H9 (cell line): ENCODE data around the gene KRT85. TPM values are rescaled to one million over a fixed set of nuclear protein-coding genes. Genes with fewer than 3 reads are reported as not detected.

Experiments
- DNase-seq: peaks from one replicate; pipeline ENCODE4 v3.0.0-alpha.2; 2017
- H2AFZ ChIP-seq: one replicate; pipeline ENCODE4 v1.6.1; 2013; ENCODE audit warnings: mild to moderate bottlenecking, low read length, control low read depth, moderate library complexity
- H2AK5ac ChIP-seq: 2 replicates; pipeline ENCODE4 v1.6.1; 2013; ENCODE audit warnings: low read length, control low read depth, mixed read lengths; ENCODE audit not compliant: insufficient read length
- H2BK120ac ChIP-seq: one replicate; pipeline ENCODE4 v1.6.1; 2013; ENCODE audit warnings: low read depth, mild to moderate bottlenecking, low read length, control low read depth, inconsistent platforms; ENCODE audit not compliant: poor library complexity, severe bottlenecking
- H2BK12ac ChIP-seq: 2 replicates; pipeline ENCODE4 v1.6.1; 2013; ENCODE audit warnings: low read length, control low read depth, mixed read lengths, low read depth; ENCODE audit not compliant: insufficient read length
- H2BK15ac ChIP-seq: 2 replicates; pipeline ENCODE4 v1.6.1; 2013; ENCODE audit warnings: low read depth, low read length, control low read depth
- H2BK20ac ChIP-seq: one replicate; pipeline ENCODE4 v1.6.1; 2013; ENCODE audit warnings: low read depth, mild to moderate bottlenecking, low read length, control low read depth, inconsistent platforms; ENCODE audit not compliant: poor library complexity, severe bottlenecking
- H2BK5ac ChIP-seq: 2 replicates; pipeline ENCODE4 v1.6.1; 2013; ENCODE audit warnings: low read length, control low read depth, mixed read lengths; ENCODE audit not compliant: insufficient read length
- H3K14ac ChIP-seq: 2 replicates; pipeline ENCODE4 v1.6.1; 2013; ENCODE audit warnings: low read length, control low read depth; ENCODE audit not compliant: insufficient read depth
- H3K18ac ChIP-seq: 2 replicates; pipeline ENCODE4 v1.6.1; 2013; ENCODE audit warnings: low read depth, mild to moderate bottlenecking, mixed read lengths, low read length, control low read depth; ENCODE audit not compliant: insufficient read length
- H3K23ac ChIP-seq: 2 replicates; pipeline ENCODE4 v1.6.1; 2013; ENCODE audit warnings: low read length, control low read depth, mixed read lengths, low read depth; ENCODE audit not compliant: insufficient read length
- H3K23me2 ChIP-seq: 2 replicates; pipeline ENCODE4 v1.6.1; 2013; ENCODE audit warnings: low read depth, mild to moderate bottlenecking, mixed read lengths, low read length, control low read depth; ENCODE audit not compliant: insufficient read length, poor library complexity, severe bottlenecking
- H3K27ac ChIP-seq: 2 replicates; pipeline ENCODE4 v1.5.1; 2013; ENCODE audit warnings: low read length, control low read depth, mixed read lengths, low read depth; ENCODE audit not compliant: insufficient read length
- H3K27me3 ChIP-seq: 2 replicates; pipeline ENCODE4 v1.6.1; 2013; ENCODE audit warnings: low read length, control low read depth, inconsistent platforms; ENCODE audit not compliant: insufficient read depth
- H3K4ac ChIP-seq: 2 replicates; pipeline ENCODE4 v1.6.1; 2013; ENCODE audit warnings: low read depth, mild to moderate bottlenecking, control low read depth, inconsistent platforms, low read length, moderate library complexity
- H3K4me1 ChIP-seq: 2 replicates; pipeline ENCODE4 v1.6.1; 2013; ENCODE audit warnings: low read length, control low read depth, inconsistent platforms; ENCODE audit not compliant: insufficient read depth
- H3K4me2 ChIP-seq: 2 replicates; pipeline ENCODE4 v1.6.1; 2013; ENCODE audit warnings: low read length, control low read depth, mixed read lengths; ENCODE audit not compliant: insufficient read length, insufficient read depth
- H3K56ac ChIP-seq: 2 replicates; pipeline ENCODE4 v1.6.1; 2013; ENCODE audit warnings: low read depth, mild to moderate bottlenecking, mixed read lengths, low read length, control low read depth; ENCODE audit not compliant: insufficient read length
- H3K79me1 ChIP-seq: 2 replicates; pipeline ENCODE4 v1.6.1; 2013; ENCODE audit warnings: low read depth, mild to moderate bottlenecking, moderate library complexity, low read length, control low read depth, inconsistent platforms; ENCODE audit not compliant: insufficient read depth, poor library complexity, severe bottlenecking
- H3K79me2 ChIP-seq: 2 replicates; pipeline ENCODE4 v1.6.1; 2013; ENCODE audit warnings: low read length, control low read depth, inconsistent platforms; ENCODE audit not compliant: insufficient read depth
- H3K9ac ChIP-seq: 2 replicates; pipeline ENCODE4 v1.6.1; 2013; ENCODE audit warnings: low read length, control low read depth, mixed read lengths; ENCODE audit not compliant: insufficient read length; ENCODE audit errors: extremely low read depth
- H3K9me3 ChIP-seq: one replicate; pipeline ENCODE4 v1.6.1; 2013; ENCODE audit warnings: low read depth, low read length, inconsistent platforms; ENCODE audit not compliant: control insufficient read depth
- H3T11ph ChIP-seq: one replicate; pipeline ENCODE4 v1.6.1; 2013; ENCODE audit warnings: mild to moderate bottlenecking, low read length, control low read depth, inconsistent platforms
- H4K20me1 ChIP-seq: one replicate; pipeline ENCODE4 v1.6.1; 2013; ENCODE audit not compliant: control insufficient read depth, insufficient read length, insufficient read depth
- H4K5ac ChIP-seq: 2 replicates; pipeline ENCODE4 v1.6.1; 2013; ENCODE audit warnings: low read depth, mild to moderate bottlenecking, mixed read lengths, low read length, control low read depth; ENCODE audit not compliant: insufficient read length
- H4K8ac ChIP-seq: replicated peaks from 2 replicates; pipeline ENCODE4 v1.6.1; 2013; ENCODE audit warnings: low read length, control low read depth, mixed read lengths, low read depth; ENCODE audit not compliant: insufficient read length
- H4K91ac ChIP-seq: 2 replicates; pipeline ENCODE4 v1.6.1; 2013; ENCODE audit warnings: low read depth, mild to moderate bottlenecking, moderate library complexity, mixed read lengths, low read length, control low read depth; ENCODE audit not compliant: insufficient read length
- H3K27ac Mint-ChIP-seq, 3 experiments: 2 replicates in 2 of 3; 3 replicates in 1 of 3; pipeline ENCODE4 v1.8.0; 2020 to 2021; ENCODE audit warnings: mixed read lengths in 3 of 3, mild to moderate bottlenecking in 1 of 3, moderate library complexity in 1 of 3
- H3K27me3 Mint-ChIP-seq: 2 replicates; pipeline ENCODE4 v1.8.0; 2021; ENCODE audit warnings: low read depth, mild to moderate bottlenecking, moderate library complexity, mixed read lengths
- H3K36me3 Mint-ChIP-seq, 3 experiments: 2 replicates in 2 of 3; 3 replicates in 1 of 3; pipeline ENCODE4 v1.8.0; 2020 to 2021; ENCODE audit warnings: low read depth in 3 of 3, mixed read lengths in 3 of 3; ENCODE audit not compliant: insufficient read depth in 1 of 3
- H3K4me1 Mint-ChIP-seq, 2 experiments: 2 replicates each; pipeline ENCODE4 v1.8.0; 2020; ENCODE audit warnings: mixed read lengths in 2 of 2
- H3K4me3 Mint-ChIP-seq, 2 experiments: 2 replicates in 1 of 2; 3 replicates in 1 of 2; pipeline ENCODE4 v1.8.0; 2020 to 2021; ENCODE audit warnings: mild to moderate bottlenecking in 2 of 2, mixed read lengths in 2 of 2, moderate library complexity in 1 of 2
- H3K9me3 Mint-ChIP-seq, 2 experiments: 2 replicates in 1 of 2; 3 replicates in 1 of 2; pipeline ENCODE4 v1.8.0; 2020; ENCODE audit warnings: mild to moderate bottlenecking in 2 of 2, mixed read lengths in 2 of 2, moderate library complexity in 1 of 2
- WGBS: extraction: QIAGEN DNeasy Blood & Tissue Kit; methylation state at CpG from one replicate; pipeline ENCODE4 v1.1.7; 2013; ENCODE audit warnings: missing lambda C conversion rate, low lambda C conversion rate, mixed read lengths; ENCODE audit not compliant: insufficient read length; ENCODE audit errors: extremely low coverage; 5-methylcytosine and 5-hydroxymethylcytosine counted together
- total RNA-seq: library from RNA; stranded (reverse); gene quantifications from 2 replicates; pipeline ENCODE4 v1.2.1, GENCODE V29; 2021
- TF ChIP-seq, protein P1 (sequence below): fragments of 200-600 bp; sonication (generic); conservative IDR thresholded peaks from 3 replicates; pipeline ENCODE4 v1.8.0; 2021; ENCODE audit warnings: antibody characterized with exemption, mild to moderate bottlenecking

KRT85 gene
- total RNA-seq, 1 experiment from 2014 or later, result not detected

- Histone ChIP-seq H3K27ac (no peak overlapping the region), H3K56ac (no peak overlapping the region), H3K79me2 (no peaks in the 10 kb centered on the region), H4K5ac (no peak overlapping the region), H3K4me1 (no peaks in the 10 kb centered on the region), H4K20me1 (no peaks in the 10 kb centered on the region), H3T11ph (no peak overlapping the region), H2BK15ac (no peak overlapping the region), H4K91ac (no peak overlapping the region), H3K23me2 (no peaks in the 10 kb centered on the region), H3K18ac (no peak overlapping the region), H2BK5ac (no peak overlapping the region), H3K27me3 (no peaks in the 10 kb centered on the region), H2AFZ (no peak overlapping the region), H2BK120ac (no peak overlapping the region), H3K23ac (no peak overlapping the region), H3K4ac (no peak overlapping the region), H2BK12ac (no peak overlapping the region), H4K8ac (no peak overlapping the region), H3K4me2 (no peak overlapping the region), H2BK20ac (no peak overlapping the region), H2AK5ac (no peak overlapping the region), H3K79me1 (no peaks in the 10 kb centered on the region), H3K9ac (no peak overlapping the region), H3K14ac (no peak overlapping the region), H3K9me3 (no peaks in the 10 kb centered on the region)
- Mint-ChIP-seq H3K27me3 (peaks cover 7% of the 10 kb centered on the region), H3K4me3 (no peak overlapping the region), H3K27ac (no peak overlapping the region; a peak in 1 of 7 replicates), H3K9me3 (no peaks in the 10 kb centered on the region; a peak in 1 of 5 replicates), H3K36me3 (no peaks in the 10 kb centered on the region), H3K4me1 (peaks cover 3 to 9% of the 10 kb centered on the region in 2 experiments; a peak in 3 of 4 replicates)
- no peak for DNase-seq
- WGBS, result no CpG with 5 or more reads among the region's 7 CpGs
- TF ChIP-seq, protein P1, sequence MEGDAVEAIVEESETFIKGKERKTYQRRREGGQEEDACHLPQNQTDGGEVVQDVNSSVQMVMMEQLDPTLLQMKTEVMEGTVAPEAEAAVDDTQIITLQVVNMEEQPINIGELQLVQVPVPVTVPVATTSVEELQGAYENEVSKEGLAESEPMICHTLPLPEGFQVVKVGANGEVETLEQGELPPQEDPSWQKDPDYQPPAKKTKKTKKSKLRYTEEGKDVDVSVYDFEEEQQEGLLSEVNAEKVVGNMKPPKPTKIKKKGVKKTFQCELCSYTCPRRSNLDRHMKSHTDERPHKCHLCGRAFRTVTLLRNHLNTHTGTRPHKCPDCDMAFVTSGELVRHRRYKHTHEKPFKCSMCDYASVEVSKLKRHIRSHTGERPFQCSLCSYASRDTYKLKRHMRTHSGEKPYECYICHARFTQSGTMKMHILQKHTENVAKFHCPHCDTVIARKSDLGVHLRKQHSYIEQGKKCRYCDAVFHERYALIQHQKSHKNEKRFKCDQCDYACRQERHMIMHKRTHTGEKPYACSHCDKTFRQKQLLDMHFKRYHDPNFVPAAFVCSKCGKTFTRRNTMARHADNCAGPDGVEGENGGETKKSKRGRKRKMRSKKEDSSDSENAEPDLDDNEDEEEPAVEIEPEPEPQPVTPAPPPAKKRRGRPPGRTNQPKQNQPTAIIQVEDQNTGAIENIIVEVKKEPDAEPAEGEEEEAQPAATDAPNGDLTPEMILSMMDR, result no peak
These were observed 7.1 kb downstream of the KRT85 start for GRCh38 chr12:52360106-52360662.
